ENCODE results near the gene PPP1R12B. TPM values are rescaled to one million over a fixed set of nuclear protein-coding genes. Genes with fewer than 3 reads are reported as not detected.

Gene PPP1R12B
- total and polyA plus RNA-seq, 4 donors: 6.0 to 122 (median 22.0) TPM

DNA sequence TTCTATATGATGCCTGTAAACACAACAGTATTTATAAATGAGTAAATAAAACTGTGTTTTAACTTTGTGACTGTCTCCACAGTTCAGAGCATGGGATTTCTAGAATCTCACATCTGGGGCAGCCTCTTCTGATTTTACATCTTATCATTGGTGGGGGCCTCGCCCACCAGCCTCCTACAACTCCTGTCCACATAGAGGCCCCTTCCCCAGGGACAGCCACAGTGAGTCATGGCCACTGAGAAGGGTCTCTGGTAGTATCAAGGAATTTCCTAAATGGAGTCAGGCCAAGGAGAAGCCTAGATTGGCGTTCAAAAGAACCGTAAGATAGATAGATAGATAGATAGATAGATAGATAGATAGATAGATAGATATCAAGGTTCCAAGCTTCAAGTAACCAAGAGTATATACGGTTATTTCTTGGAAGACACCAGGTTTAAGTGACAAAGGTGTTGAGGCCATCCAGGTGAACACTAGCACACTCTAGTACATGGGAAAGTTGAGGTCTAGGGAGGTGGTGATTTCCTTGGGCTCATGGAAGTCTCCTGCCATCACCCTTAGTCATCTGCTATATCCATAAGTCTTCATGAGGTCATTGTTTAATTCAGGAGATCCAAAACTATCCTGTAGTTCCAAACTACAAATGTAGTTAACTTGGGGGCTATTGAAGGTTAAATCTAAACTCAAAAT is 240.1 kb downstream of the PPP1R12B start:
- H3K4me1 ChIP-seq (ENCODE audit: control insufficient read depth in 5 of 5, insufficient read depth in 5 of 5, low read length in 5 of 5): peaks cover 13 to 40% (median 26%) of the 10 kb centered on the region in 5 donors
- H3K4me3 ChIP-seq: no peak overlapping the region
- DNase-seq (no peak), ATAC-seq (ENCODE audit: insufficient read depth, low FRiP score) (no peak)
- H3K36me3 ChIP-seq (ENCODE audit: control insufficient read depth in 4 of 4, insufficient read depth in 4 of 4, low read length in 4 of 4): peaks cover 0 to 6% (median 2%) of the 10 kb centered on the region in 4 donors
- 84 to 97% methylated on average over 4 of the region's 4 CpGs for WGBS, 2 donors
- no peaks in the 10 kb centered on the region for H3K27me3 ChIP-seq (ENCODE audit: control insufficient read depth in 3 of 3, insufficient read depth in 3 of 3, low read length in 2 of 3)
- no peaks in the 10 kb centered on the region for H3K9me3 ChIP-seq (ENCODE audit: control insufficient read depth in 4 of 4, insufficient read depth in 3 of 4, low read length in 3 of 4)
- TF ChIP-seq, protein P1, sequence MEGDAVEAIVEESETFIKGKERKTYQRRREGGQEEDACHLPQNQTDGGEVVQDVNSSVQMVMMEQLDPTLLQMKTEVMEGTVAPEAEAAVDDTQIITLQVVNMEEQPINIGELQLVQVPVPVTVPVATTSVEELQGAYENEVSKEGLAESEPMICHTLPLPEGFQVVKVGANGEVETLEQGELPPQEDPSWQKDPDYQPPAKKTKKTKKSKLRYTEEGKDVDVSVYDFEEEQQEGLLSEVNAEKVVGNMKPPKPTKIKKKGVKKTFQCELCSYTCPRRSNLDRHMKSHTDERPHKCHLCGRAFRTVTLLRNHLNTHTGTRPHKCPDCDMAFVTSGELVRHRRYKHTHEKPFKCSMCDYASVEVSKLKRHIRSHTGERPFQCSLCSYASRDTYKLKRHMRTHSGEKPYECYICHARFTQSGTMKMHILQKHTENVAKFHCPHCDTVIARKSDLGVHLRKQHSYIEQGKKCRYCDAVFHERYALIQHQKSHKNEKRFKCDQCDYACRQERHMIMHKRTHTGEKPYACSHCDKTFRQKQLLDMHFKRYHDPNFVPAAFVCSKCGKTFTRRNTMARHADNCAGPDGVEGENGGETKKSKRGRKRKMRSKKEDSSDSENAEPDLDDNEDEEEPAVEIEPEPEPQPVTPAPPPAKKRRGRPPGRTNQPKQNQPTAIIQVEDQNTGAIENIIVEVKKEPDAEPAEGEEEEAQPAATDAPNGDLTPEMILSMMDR (IDR thresholded peaks at IDR 0.05; ENCODE audit: control extremely low read depth, extremely low read depth): no peak
- H3K9ac ChIP-seq (ENCODE audit: insufficient read depth in 1 of 2, low read length in 2 of 2): peak overlapping the region in 1 of 2 donors; percentile 73
- peak overlapping the region; percentile 81 to 85 for H3K27ac ChIP-seq (ENCODE audit: low read depth in 1 of 2, low read length in 1 of 2)

DNA sequence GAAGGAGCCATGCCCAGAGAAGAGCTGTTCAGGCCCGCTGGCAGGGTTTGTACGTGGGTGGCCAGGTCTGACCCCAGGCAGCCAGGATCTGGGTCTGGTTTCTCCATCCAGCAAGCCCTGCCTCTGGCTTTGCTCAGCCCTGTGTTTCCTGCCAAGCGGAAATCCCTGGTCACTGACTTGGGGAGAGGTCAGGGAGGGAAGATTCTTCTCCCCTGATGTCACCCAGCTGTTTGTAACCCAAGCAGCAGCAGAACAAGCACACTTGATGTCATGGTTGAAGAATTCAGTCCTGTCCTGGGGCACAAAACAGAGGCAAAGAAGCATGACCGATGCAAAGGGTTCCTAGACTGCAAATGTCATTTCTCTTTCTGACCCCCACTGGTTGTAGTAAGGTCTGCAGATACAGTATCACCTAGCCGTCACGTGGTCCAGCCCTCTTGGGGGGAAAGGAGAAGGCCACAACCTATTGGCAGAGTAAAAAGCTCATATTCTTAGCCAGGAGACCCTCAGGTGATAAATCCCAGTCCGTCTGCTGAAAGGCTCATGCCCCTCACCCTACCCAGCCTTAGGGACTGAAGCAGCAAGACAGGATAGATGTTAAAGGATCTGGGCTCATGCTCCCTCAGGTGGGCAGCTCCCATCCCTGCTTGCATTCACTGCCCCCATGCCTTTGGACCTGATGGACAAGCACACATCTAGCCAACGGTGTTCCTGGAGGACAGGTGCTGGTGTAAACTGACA is 240.9 kb downstream of the PPP1R12B start:
- ATAC-seq (ENCODE audit: insufficient read depth, low FRiP score): peak; percentile 87

GRCh38 chr1:202590126-202590525 is 241.6 kb downstream of the PPP1R12B start:
- Histone ChIP-seq H3K9me3 (ENCODE audit: control insufficient read depth in 4 of 4, insufficient read depth in 3 of 4, low read length in 3 of 4) (no peaks in the 10 kb centered on the region), H3K4me3 (no peak overlapping the region), H3K4me1 (ENCODE audit: control insufficient read depth in 5 of 5, insufficient read depth in 5 of 5, low read length in 5 of 5) (peaks cover 13 to 40% (median 26%) of the 10 kb centered on the region in 5 donors), H3K36me3 (ENCODE audit: control insufficient read depth in 4 of 4, insufficient read depth in 4 of 4, low read length in 4 of 4) (peaks cover 0 to 6% (median 3%) of the 10 kb centered on the region in 4 donors), H3K27me3 (ENCODE audit: control insufficient read depth in 3 of 3, insufficient read depth in 3 of 3, low read length in 2 of 3) (no peaks in the 10 kb centered on the region), H3K9ac (ENCODE audit: insufficient read depth in 1 of 2, low read length in 2 of 2) (no peak overlapping the region), H3K27ac (ENCODE audit: low read depth in 1 of 2, low read length in 1 of 2) (peak overlapping the region in 1 of 2 donors; percentile 95)
- TF ChIP-seq, protein P1 (IDR thresholded peaks at IDR 0.05; ENCODE audit: control extremely low read depth, extremely low read depth): no peak
- ATAC-seq (ENCODE audit: insufficient read depth, low FRiP score) (no peak), DNase-seq (no peak)
- 96 to 97% methylated on average over 4 of the region's 4 CpGs for WGBS, 2 donors

More for the DNA sequence above, 240.9 kb downstream of the PPP1R12B start:
- Histone ChIP-seq H3K27ac (ENCODE audit: low read depth in 1 of 2, low read length in 1 of 2) (peak overlapping the region; percentile 88 to 95), H3K9ac (ENCODE audit: insufficient read depth in 1 of 2, low read length in 2 of 2) (peak overlapping the region in 1 of 2 donors; percentile 73), H3K27me3 (ENCODE audit: control insufficient read depth in 3 of 3, insufficient read depth in 3 of 3, low read length in 2 of 3) (no peaks in the 10 kb centered on the region), H3K4me3 (no peak overlapping the region), H3K36me3 (ENCODE audit: control insufficient read depth in 4 of 4, insufficient read depth in 4 of 4, low read length in 4 of 4) (peaks cover 0 to 6% (median 3%) of the 10 kb centered on the region in 4 donors), H3K9me3 (ENCODE audit: control insufficient read depth in 4 of 4, insufficient read depth in 3 of 4, low read length in 3 of 4) (no peaks in the 10 kb centered on the region), H3K4me1 (ENCODE audit: control insufficient read depth in 5 of 5, insufficient read depth in 5 of 5, low read length in 5 of 5) (peaks cover 13 to 40% (median 26%) of the 10 kb centered on the region in 5 donors)
- TF ChIP-seq, protein P1 (IDR thresholded peaks at IDR 0.05; ENCODE audit: control extremely low read depth, extremely low read depth): no peak
- WGBS, 2 donors: 68 to 76% methylated on average over 8 of the region's 8 CpGs
- peak; percentile 90 to 95 (median 91) for DNase-seq
